Activated naive CD4-positive, alpha-beta T cell treated with anti-CD3 and anti-CD28 coated beads for 36 hours (primary cell): ENCODE results near the gene IRGQ. TPM values are rescaled to one million over a fixed set of nuclear protein-coding genes. Genes with fewer than 3 reads are reported as not detected.
"Not testable (repeated sequence)": the region's sequence is repeated elsewhere in the genome, so short reads cannot be mapped to it uniquely, and the experiment has no call there.

Experiments
- CTCF ChIA-PET: fragments of 350-600 bp; sonication (Branson Sonifier 250); formaldehyde crosslinking; loops from one replicate; lab custom pipeline; 2021; ENCODE audit warnings: antibody characterized with exemption; lab: Charles Lee
- DNase-seq: peaks from one replicate; pipeline ENCODE4 v3.0.0-alpha.2; 2020
- H3K27ac Mint-ChIP-seq: one replicate; pipeline ENCODE4 v1.8.0; 2021; ENCODE audit warnings: mild to moderate bottlenecking, mixed read lengths
- H3K27me3 Mint-ChIP-seq: one replicate; pipeline ENCODE4 v1.8.0; 2021; ENCODE audit warnings: low read depth, mixed read lengths
- H3K36me3 Mint-ChIP-seq: one replicate; pipeline ENCODE4 v1.8.0; 2021; ENCODE audit warnings: low read depth, mixed read lengths
- H3K4me1 Mint-ChIP-seq: one replicate; pipeline ENCODE4 v1.8.0; 2021; ENCODE audit warnings: low read depth, mixed read lengths
- H3K4me3 Mint-ChIP-seq: one replicate; pipeline ENCODE4 v1.8.0; 2021; ENCODE audit warnings: mild to moderate bottlenecking, moderate library complexity, mixed read lengths
- H3K9me3 Mint-ChIP-seq: one replicate; pipeline ENCODE4 v1.8.0; 2021; ENCODE audit warnings: mixed read lengths
- intact Hi-C: fragments of 100-400 bp; cut with micrococcal nuclease; formaldehyde crosslinking; loops from one replicate; pipeline ENCODE4 v1.15.1; 2023
- total RNA-seq, 2 experiments: library from RNA; stranded (reverse); gene quantifications; one replicate each; pipeline ENCODE4 v1.2.3, GENCODE V29; 2021

IRGQ gene
- total RNA-seq, 2 experiments from 2014 or later: 17.2 to 18.7 TPM

GRCh38 chr19:43606569-43607229 is 10.8 kb upstream of the IRGQ start:
- no peak overlapping the region for H3K4me3 Mint-ChIP-seq
- CTCF ChIA-PET: interaction anchor here (1.8 kb wide), 1 partner anchor 9 kb away, joined by 4 read pairs; no protein-coding TSS in a partner anchor
- H3K4me1 Mint-ChIP-seq: peaks cover 2% of the 10 kb centered on the region
- H3K9me3 Mint-ChIP-seq: no peaks in the 10 kb centered on the region
- H3K36me3 Mint-ChIP-seq: peaks cover 5% of the 10 kb centered on the region
- no peak for DNase-seq
- no peak overlapping the region for H3K27ac Mint-ChIP-seq
- H3K27me3 Mint-ChIP-seq: no peaks in the 10 kb centered on the region
- intact Hi-C loops: no loop called here

DNA sequence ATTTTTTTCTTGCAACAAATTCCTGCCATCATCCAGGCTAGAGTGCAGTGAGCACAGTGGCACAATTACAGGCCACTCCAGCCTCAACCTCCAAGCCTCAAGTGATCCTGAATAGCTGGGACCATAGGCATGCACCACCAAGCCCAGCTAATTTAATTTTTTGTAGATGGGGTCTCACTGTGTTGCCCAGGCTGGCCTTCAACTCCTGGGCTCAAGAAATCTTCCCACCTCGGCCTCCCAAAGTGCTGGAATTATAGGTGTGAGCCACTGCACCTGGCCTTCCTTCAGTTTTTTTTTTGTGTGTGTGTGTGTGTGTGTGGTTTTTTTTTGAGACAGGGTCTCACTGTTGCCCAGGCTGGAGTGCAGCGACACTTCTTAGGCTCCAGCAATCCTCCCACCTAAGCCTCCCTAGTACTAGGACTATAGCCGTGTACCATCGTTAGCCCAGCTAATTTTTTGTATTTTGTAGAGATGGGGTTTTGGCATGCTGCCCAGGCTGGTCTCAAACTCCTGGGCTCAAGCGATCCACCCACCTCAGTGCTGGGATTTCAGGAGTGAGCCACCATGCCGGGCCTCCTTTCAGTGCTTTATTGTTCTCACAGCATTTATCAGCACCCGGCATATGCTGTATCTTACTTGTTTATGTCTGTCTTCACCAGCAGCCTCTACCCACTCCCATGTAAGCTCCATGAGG is 10.1 kb upstream of the IRGQ start:
- no peak for DNase-seq
- peaks cover 6% of the 10 kb centered on the region for H3K36me3 Mint-ChIP-seq
- no peaks in the 10 kb centered on the region for H3K9me3 Mint-ChIP-seq
- intact Hi-C loops: no loop called here
- H3K4me1 Mint-ChIP-seq: peaks cover 2% of the 10 kb centered on the region
- no peaks in the 10 kb centered on the region for H3K27me3 Mint-ChIP-seq
- H3K4me3 Mint-ChIP-seq: no peak overlapping the region
- H3K27ac Mint-ChIP-seq: peak overlapping the region; percentile 32
- CTCF ChIA-PET: interaction anchor here (0.6 to 2.0 kb wide), 4 partner anchors 9 to 203 kb away, joined by 3 to 9 read pairs (median 4); no protein-coding TSS in a partner anchor

DNA sequence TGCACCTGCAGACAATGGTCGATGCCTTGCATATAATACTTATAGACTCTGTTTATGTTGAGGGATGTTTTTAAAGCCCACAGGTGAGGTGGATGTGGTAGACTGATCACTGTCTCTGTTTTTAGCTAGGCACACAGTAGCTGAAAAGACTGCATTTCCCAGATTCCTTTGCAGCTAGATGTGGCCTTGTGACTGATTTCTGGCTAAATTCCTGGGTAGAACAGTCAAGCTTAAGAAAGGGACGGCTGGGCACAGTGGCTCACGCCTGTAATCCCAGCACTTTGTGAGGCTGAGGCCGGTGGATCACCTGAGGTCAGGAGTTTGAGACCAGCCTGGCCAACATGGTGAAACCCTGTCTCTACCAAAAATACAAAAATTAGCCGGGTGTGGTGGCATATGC is 4.4 kb upstream of the IRGQ start:
- H3K27me3 Mint-ChIP-seq, intact Hi-C loops, DNase-seq, H3K9me3 Mint-ChIP-seq, H3K27ac Mint-ChIP-seq, H3K36me3 Mint-ChIP-seq, H3K4me3 Mint-ChIP-seq: not testable (repeated sequence)
- CTCF ChIA-PET: interaction anchor here (1.0 kb wide), 1 partner anchor 153 kb away, joined by 3 read pairs; no protein-coding TSS in a partner anchor
- peaks cover 16% of the 10 kb centered on the region for H3K4me1 Mint-ChIP-seq

DNA sequence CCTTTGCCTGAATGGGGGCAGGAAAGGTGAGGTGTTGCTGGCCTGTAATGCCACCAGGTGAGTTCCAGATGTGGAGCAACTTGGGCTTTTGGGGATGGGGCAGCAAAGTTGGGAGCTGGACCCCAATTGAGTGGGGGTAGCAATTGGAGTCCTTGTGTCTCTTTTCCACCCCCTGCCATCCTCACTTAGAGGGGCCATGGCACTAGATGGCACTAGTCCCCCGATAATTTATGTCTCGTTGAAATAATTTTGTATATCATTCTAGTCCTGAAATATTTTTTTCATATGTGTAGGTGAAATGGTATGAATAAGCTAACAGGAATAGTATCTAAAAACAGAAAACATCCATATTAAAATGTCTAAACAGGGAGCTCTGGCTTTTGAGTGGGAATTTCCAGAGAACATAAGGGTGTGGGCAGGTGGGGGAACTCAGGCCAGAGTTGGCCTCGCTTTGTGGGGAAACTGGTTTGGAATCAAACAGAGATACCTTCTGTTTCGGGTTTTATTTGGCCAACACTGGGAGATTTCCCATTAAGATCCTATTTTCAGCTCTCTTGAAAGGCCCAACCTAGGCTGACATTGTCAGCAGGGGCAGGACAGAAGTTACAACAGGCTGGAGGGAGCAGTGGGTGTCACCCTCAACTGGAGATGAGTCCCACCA is 3.8 kb upstream of the IRGQ start:
- H3K27me3 Mint-ChIP-seq: no peaks in the 10 kb centered on the region
- H3K9me3 Mint-ChIP-seq: no peaks in the 10 kb centered on the region
- peaks cover 2% of the 10 kb centered on the region for H3K36me3 Mint-ChIP-seq
- intact Hi-C loops: no loop called here
- peaks cover 16% of the 10 kb centered on the region for H3K4me1 Mint-ChIP-seq
- H3K4me3 Mint-ChIP-seq: no peak overlapping the region
- H3K27ac Mint-ChIP-seq: no peak overlapping the region
- no peak for DNase-seq
- CTCF ChIA-PET: interaction anchor here (0.7 to 1.0 kb wide), 2 partner anchors 153 kb away, joined by 3 read pairs; no protein-coding TSS in a partner anchor

DNA sequence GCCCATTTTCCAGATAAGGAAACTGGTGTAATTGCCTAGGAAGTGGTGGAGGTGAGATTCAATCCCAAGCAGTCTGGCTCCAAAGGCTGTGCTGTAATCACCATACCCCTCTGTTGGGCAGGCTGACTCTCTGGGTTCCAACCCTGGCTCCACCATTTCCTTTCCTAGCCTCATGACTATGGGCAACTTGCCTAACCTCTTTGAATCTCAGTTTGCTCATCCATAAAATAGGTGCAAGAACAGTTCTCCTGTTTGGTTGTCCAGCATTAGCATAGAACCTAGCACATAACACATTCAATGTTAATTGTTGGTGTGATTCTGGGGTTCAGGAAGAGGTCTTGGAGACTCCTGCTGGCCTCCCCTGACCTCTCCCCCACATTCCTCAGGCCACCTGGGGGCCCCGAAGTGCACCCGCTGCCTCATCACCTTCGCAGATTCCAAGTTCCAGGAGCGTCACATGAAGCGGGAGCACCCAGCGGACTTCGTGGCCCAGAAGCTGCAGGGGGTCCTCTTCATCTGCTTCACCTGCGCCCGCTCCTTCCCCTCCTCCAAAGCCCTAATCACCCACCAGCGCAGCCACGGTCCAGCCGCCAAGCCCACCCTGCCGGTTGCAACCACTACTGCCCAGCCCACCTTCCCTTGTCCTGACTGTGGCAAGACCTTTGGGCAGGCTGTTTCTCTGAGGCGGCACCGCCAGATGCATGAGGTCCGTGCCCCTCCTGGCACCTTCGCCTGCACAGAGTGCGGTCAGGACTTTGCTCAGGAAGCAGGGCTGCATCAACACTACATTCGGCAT is 2.7 kb upstream of the IRGQ start:
- H3K4me1 Mint-ChIP-seq: peaks cover 22% of the 10 kb centered on the region
- no peaks in the 10 kb centered on the region for H3K9me3 Mint-ChIP-seq
- CTCF ChIA-PET: interaction anchor here (0.7 kb wide), 1 partner anchor 152 kb away, joined by 3 read pairs; no protein-coding TSS in a partner anchor
- H3K36me3 Mint-ChIP-seq: peaks cover 4% of the 10 kb centered on the region
- no peaks in the 10 kb centered on the region for H3K27me3 Mint-ChIP-seq
- no peak overlapping the region for H3K27ac Mint-ChIP-seq
- intact Hi-C loops: no loop called here
- DNase-seq: no peak
- H3K4me3 Mint-ChIP-seq: no peak overlapping the region

DNA sequence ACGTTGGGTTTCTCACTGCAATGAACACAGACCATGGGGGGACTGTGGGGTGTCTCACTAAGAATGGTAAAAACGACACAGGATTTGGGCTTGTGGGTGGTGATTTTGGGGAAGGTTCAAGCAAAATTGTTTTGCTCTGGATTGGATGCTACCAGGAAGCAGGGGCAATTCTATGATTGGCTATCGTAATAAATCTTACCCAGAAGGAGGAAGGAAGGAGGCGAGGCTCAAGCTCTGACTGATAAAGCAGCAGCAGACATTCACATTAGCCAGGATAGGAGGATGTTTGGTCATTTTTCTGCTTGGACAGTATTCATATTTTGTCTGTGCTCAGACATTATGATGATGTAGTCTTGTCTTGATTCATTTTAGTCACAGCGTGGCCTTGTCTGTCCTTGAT is 1.9 kb upstream of the IRGQ start:
- Mint-ChIP-seq H3K9me3 (no peaks in the 10 kb centered on the region), H3K27ac (peak overlapping the region; percentile 97), H3K36me3 (peaks cover 8% of the 10 kb centered on the region), H3K4me3 (peak overlapping the region; percentile 93), H3K4me1 (peaks cover 27% of the 10 kb centered on the region), H3K27me3 (no peaks in the 10 kb centered on the region)
- CTCF ChIA-PET: interaction anchor here (0.7 to 5.8 kb wide), 2 partner anchors 43 to 71 kb away, joined by 3 to 95 read pairs; no protein-coding TSS in a partner anchor
- DNase-seq: no peak
- intact Hi-C loops: no loop called here

DNA sequence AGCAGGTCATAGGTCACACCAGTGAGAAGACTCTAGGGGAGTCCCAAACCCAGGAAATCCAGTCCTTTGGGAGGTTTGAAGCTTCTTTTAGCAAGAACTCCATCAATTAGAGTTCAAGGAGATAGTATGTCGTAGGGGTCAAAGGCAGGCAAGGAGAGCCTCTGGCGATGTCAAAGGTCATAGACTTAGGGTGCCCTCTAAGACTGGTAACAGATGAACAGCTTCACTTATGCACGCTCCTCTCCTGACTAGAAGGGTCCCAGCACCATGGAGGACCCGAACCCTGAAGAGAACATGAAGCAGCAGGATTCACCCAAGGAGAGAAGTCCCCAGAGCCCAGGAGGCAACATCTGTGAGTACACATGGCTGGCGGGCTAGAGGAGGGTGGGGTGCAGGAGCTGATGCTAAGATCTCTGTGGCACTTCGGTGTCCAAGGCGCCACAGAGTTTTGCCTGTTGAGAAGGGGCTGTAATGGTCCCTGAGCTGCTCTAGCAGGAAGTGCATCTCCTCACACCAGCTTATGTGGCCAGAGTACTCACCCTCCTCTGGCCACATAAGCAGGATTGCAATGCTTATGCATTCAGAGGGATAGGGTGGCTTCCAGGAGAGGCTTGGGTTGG is 1.0 kb upstream of the IRGQ start:
- H3K27me3 Mint-ChIP-seq: no peaks in the 10 kb centered on the region
- intact Hi-C loops: loop anchor here (1.0 kb wide), 11 partner anchors 22 to 188 kb away; partner anchors contain the start of genes PHLDB3, PINLYP, SMG9 and XRCC1
- CTCF ChIA-PET: interaction anchor here (0.7 to 5.8 kb wide), 5 partner anchors 32 to 150 kb away, joined by 3 to 95 read pairs (median 5); no protein-coding TSS in a partner anchor
- H3K4me1 Mint-ChIP-seq: peaks cover 29% of the 10 kb centered on the region
- peaks cover 11% of the 10 kb centered on the region for H3K36me3 Mint-ChIP-seq
- peak overlapping the region; percentile 97 for H3K27ac Mint-ChIP-seq
- H3K9me3 Mint-ChIP-seq: no peaks in the 10 kb centered on the region
- peak; percentile 12 for DNase-seq
- H3K4me3 Mint-ChIP-seq: peak overlapping the region; percentile 93

GRCh38 chr19:43595605-43595998 is 332 bp downstream of the IRGQ start:
- CTCF ChIA-PET: interaction anchor here (0.7 to 5.8 kb wide), 11 partner anchors 9 to 214 kb away, joined by 3 to 95 read pairs (median 9); no protein-coding TSS in a partner anchor
- peak overlapping the region; percentile 93 for H3K4me3 Mint-ChIP-seq
- no peaks in the 10 kb centered on the region for H3K27me3 Mint-ChIP-seq
- peaks cover 14% of the 10 kb centered on the region for H3K36me3 Mint-ChIP-seq
- H3K27ac Mint-ChIP-seq: peak overlapping the region; percentile 97
- H3K9me3 Mint-ChIP-seq: no peaks in the 10 kb centered on the region
- intact Hi-C loops: no loop called here
- no peak for DNase-seq
- peaks cover 29% of the 10 kb centered on the region for H3K4me1 Mint-ChIP-seq

DNA sequence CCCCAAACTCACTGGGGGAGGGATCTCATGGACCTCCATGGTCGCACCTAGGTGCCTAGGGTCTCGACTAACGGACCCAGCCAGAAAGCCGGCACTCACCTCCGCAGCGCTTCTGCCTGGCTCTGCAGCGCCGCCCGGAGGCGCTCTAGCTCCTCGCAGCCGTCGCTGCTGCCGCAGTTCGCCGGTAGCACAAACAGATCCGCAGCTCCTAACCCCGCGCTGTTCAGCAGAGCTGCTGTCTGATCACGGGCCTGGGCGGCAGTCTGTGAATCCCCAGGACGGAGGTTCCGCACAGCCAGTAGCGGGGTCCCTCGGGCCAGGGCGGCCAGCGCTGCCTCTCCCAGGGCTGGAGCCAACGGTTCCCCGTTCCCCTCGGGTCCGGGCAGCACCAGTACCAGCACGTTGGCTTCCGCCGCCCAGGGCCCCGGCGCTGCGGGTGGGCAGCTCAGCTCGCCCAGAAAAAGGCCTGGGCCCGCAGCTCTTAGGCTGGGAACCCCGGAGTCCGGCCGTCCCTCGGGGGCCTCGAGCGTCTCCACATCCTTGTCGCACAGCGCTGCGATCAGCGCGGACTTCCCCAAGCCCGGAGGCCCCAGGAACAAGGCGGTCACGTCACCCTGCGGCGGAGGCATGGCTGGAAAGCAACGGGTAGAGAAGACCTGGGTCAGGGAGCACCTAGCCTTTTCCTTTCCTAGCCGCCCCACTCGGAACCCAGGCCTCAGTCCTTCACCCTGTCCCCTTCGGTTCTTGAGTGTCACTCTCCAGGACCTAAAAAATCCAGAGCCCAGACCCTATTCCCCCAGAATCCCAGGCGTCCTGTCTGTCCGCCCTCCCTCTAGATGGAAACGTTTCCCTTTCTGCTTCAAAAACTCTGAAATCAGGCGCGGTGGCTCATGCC is 977 bp downstream of the IRGQ start:
- peak overlapping the region; percentile 97 for H3K27ac Mint-ChIP-seq
- intact Hi-C loops: loop anchor here (1.0 kb wide), 2 partner anchors 40 to 148 kb away; no protein-coding TSS in a partner anchor
- CTCF ChIA-PET: interaction anchor here (0.6 to 5.8 kb wide), 35 partner anchors 8 to 556 kb away, joined by 3 to 95 read pairs (median 7); partner anchors contain the start of genes ETHE1, PINLYP, XRCC1 and ZNF575
- no peaks in the 10 kb centered on the region for H3K27me3 Mint-ChIP-seq
- H3K9me3 Mint-ChIP-seq: no peaks in the 10 kb centered on the region
- H3K36me3 Mint-ChIP-seq: peaks cover 15% of the 10 kb centered on the region
- peak; percentile 83 for DNase-seq
- H3K4me3 Mint-ChIP-seq: peak overlapping the region; percentile 93
- peaks cover 29% of the 10 kb centered on the region for H3K4me1 Mint-ChIP-seq

- Mint-ChIP-seq H3K9me3 (no peaks in the 10 kb centered on the region), H3K4me1 (peaks cover 33% of the 10 kb centered on the region), H3K36me3 (peaks cover 18% of the 10 kb centered on the region), H3K27me3 (no peaks in the 10 kb centered on the region), H3K4me3 (peak overlapping the region; percentile 93), H3K27ac (no peak overlapping the region)
- CTCF ChIA-PET: interaction anchor here (0.6 to 5.8 kb wide), 34 partner anchors 9 to 557 kb away, joined by 3 to 95 read pairs (median 7); partner anchors contain the start of genes ETHE1, PINLYP, XRCC1 and ZNF575
- intact Hi-C loops: loop anchor here (1.0 kb wide), 2 partner anchors 39 to 147 kb away; no protein-coding TSS in a partner anchor
- no peak for DNase-seq
These were observed 1.7 kb downstream of the IRGQ start for GRCh38 chr19:43594081-43594697.
